CD14-positive monocyte (primary cell): ENCODE data around the gene SIX2. TPM values are rescaled to one million over a fixed set of nuclear protein-coding genes. Genes with fewer than 3 reads are reported as not detected.

Source experiments
- DNase-seq, 3 donors: peaks; one replicate each; pipeline ENCODE4 v3.0.0-alpha.2; 2011 to 2022
- H2AFZ ChIP-seq: 2 replicates; pipeline ENCODE4 v1.6.0; 2012; ENCODE audit warnings: mild to moderate bottlenecking, low read depth, low read length, inconsistent platforms; ENCODE audit not compliant: insufficient read depth, poor library complexity, severe bottlenecking
- H3K27ac ChIP-seq, 2 donors: 1 replicate in 1 of 2; 2 replicates in 1 of 2; pipeline ENCODE4 v1.5.1; 2012 to 2013; ENCODE audit warnings: low read length in 2 of 2, control low read depth in 1 of 2, inconsistent platforms in 1 of 2, low read depth in 1 of 2, mild to moderate bottlenecking in 1 of 2
- H3K27me3 ChIP-seq, 2 donors: one replicate each; pipeline versions ENCODE4 v1.6.0 to v1.6.1; 2011 to 2013; ENCODE audit warnings: low read length in 2 of 2; ENCODE audit not compliant: control insufficient read depth in 2 of 2, insufficient read depth in 2 of 2
- H3K36me3 ChIP-seq, 2 donors: replicated peaks in 1 of 2; 1 replicate in 1 of 2; 2 replicates in 1 of 2; pipeline versions ENCODE4 v1.5.1 to v1.6.1; 2012 to 2013; ENCODE audit warnings: low read length in 2 of 2, control low read depth in 1 of 2, inconsistent platforms in 1 of 2, mild to moderate bottlenecking in 1 of 2; ENCODE audit not compliant: insufficient read depth in 2 of 2, control insufficient read depth in 1 of 2
- H3K4me1 ChIP-seq, 2 donors: 1 replicate in 1 of 2; 2 replicates in 1 of 2; pipeline versions ENCODE4 v1.5.1 to v1.6.1; 2012 to 2013; ENCODE audit warnings: low read length in 2 of 2, control low read depth in 1 of 2, inconsistent platforms in 1 of 2, mild to moderate bottlenecking in 1 of 2, moderate library complexity in 1 of 2; ENCODE audit not compliant: insufficient read depth in 2 of 2, control insufficient read depth in 1 of 2
- H3K4me2 ChIP-seq: replicated peaks from 2 replicates; pipeline ENCODE3; 2012; ENCODE audit warnings: low read length, moderate library complexity, mild to moderate bottlenecking; ENCODE audit not compliant: poor library complexity, severe bottlenecking; ENCODE audit errors: extremely low read depth
- H3K4me3 ChIP-seq, 3 experiments: fragments of 200-600 bp in 1 of 3; sonication (generic) in 1 of 3; replicated peaks in 1 of 3; 1 replicate in 2 of 3; 2 replicates in 1 of 3; pipeline ENCODE4 v1.5.1; 2011 to 2013; ENCODE audit warnings: low read length in 3 of 3, mild to moderate bottlenecking in 3 of 3, control low read depth in 2 of 3, low read depth in 2 of 3, inconsistent platforms in 1 of 3, moderate library complexity in 1 of 3
- H3K79me2 ChIP-seq: 2 replicates; pipeline ENCODE4 v1.6.0; 2012; ENCODE audit warnings: mild to moderate bottlenecking, control low read depth, inconsistent platforms, low read length, moderate library complexity; ENCODE audit not compliant: insufficient read depth
- H3K9ac ChIP-seq: 2 replicates; pipeline ENCODE4 v1.6.0; 2017; ENCODE audit warnings: low read length, mild to moderate bottlenecking; ENCODE audit not compliant: insufficient read depth, poor library complexity, severe bottlenecking
- H3K9me3 ChIP-seq, 2 donors: replicated peaks in 1 of 2; 1 replicate in 1 of 2; 2 replicates in 1 of 2; pipeline versions ENCODE4 v1.5.1 to v1.6.1; 2012 to 2013; ENCODE audit warnings: low read length in 2 of 2, control low read depth in 1 of 2; ENCODE audit not compliant: control insufficient read depth in 1 of 2, insufficient read depth in 1 of 2
- H4K20me1 ChIP-seq: 2 replicates; pipeline ENCODE4 v1.6.0; 2012; ENCODE audit warnings: mild to moderate bottlenecking, low read length, control low read depth, moderate library complexity; ENCODE audit not compliant: insufficient read depth
- H3K27ac Mint-ChIP-seq, 7 donors: one replicate each; pipeline ENCODE4 v1.8.0; 2020; ENCODE audit warnings: mild to moderate bottlenecking in 7 of 7, mixed read lengths in 7 of 7, moderate library complexity in 6 of 7, inconsistent platforms in 2 of 7
- H3K27me3 Mint-ChIP-seq, 3 donors: one replicate each; pipeline ENCODE4 v1.8.0; 2021 to 2022; ENCODE audit warnings: low read depth in 3 of 3, mild to moderate bottlenecking in 3 of 3, mixed read lengths in 3 of 3, moderate library complexity in 3 of 3, inconsistent platforms in 1 of 3
- H3K36me3 Mint-ChIP-seq, 2 donors: one replicate each; pipeline ENCODE4 v1.8.0; 2020; ENCODE audit warnings: mixed read lengths in 2 of 2, inconsistent platforms in 1 of 2, mild to moderate bottlenecking in 1 of 2
- H3K4me1 Mint-ChIP-seq: one replicate; pipeline ENCODE4 v1.8.0; 2020; ENCODE audit warnings: mild to moderate bottlenecking, mixed read lengths
- H3K4me3 Mint-ChIP-seq, 2 donors: one replicate each; pipeline ENCODE4 v1.8.0; 2020; ENCODE audit warnings: mild to moderate bottlenecking in 2 of 2, mixed read lengths in 2 of 2, moderate library complexity in 1 of 2
- H3K9me3 Mint-ChIP-seq, 7 donors: one replicate each; pipeline ENCODE4 v1.8.0; 2020 to 2022; ENCODE audit warnings: mixed read lengths in 7 of 7, mild to moderate bottlenecking in 6 of 7, moderate library complexity in 6 of 7, inconsistent platforms in 2 of 7
- WGBS: methylation state at CpG from one replicate; pipeline ENCODE4 v1.1.5; 2013; ENCODE audit warnings: missing lambda C conversion rate; ENCODE audit not compliant: insufficient coverage; 5-methylcytosine and 5-hydroxymethylcytosine counted together
- intact Hi-C, 2 donors: fragments of 100-400 bp; cut with micrococcal nuclease; formaldehyde crosslinking; loops; one replicate each; pipeline versions ENCODE4 v1.15.0 to v1.15.1; 2023
- polyA plus RNA-seq, 3 donors: library from polyadenylated mRNA; depleted of rRNA in 1 of 3; unstranded in 2 of 3; stranded (reverse) in 1 of 3; fragments of 300-500 nt in 2 of 3; fragments of >200 nt in 1 of 3; fragmentation: Illumina TruSeq in 2 of 3; gene quantifications; 1 replicate in 2 of 3; 2 replicates in 1 of 3; pipeline ENCODE4 v1.2.3, GENCODE V29; 2012 to 2021
- TF ChIP-seq, protein P1 (sequence below): fragments of 200-600 bp; IDR thresholded peaks from one replicate; pipeline ENCODE4 v1.8.0; 2022; ENCODE audit warnings: antibody characterized with exemption, mild to moderate bottlenecking

Gene SIX2
- polyA plus RNA-seq, 3 donors: not detected

DNA sequence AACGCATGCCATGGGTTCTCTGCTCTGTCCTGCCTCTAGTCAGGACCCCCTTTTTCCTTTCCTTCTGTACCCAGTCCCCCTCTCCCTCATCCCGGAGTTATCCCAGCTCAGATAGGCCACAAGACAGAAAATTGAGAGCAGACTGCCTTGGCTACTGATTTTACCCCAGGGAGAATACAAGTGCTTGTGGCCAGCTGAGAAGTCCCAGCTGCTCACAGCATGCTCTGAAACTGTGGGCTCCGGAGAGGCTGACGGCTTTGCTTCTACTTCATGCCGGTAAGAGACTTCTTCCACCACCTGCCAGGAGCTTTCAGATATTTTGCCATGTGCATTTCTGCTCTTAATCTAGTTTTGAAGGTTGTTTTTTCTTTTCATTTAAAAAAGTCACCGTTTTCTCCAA is 20.0 kb upstream of the SIX2 start:
- H3K27me3 ChIP-seq: no peaks in the 10 kb centered on the region
- Mint-ChIP-seq H3K36me3 (no peaks in the 10 kb centered on the region), H3K27me3 (peaks cover 13 to 25% (median 25%) of the 10 kb centered on the region in 3 donors), H3K4me1 (peaks cover 3% of the 10 kb centered on the region), H3K27ac (no peak overlapping the region), H3K4me3 (no peak overlapping the region), H3K9me3 (peaks cover 0 to 7% (median 0%) of the 10 kb centered on the region in 7 donors)
- intact Hi-C loops: no loop called here
- H3K4me1 ChIP-seq: no peaks in the 10 kb centered on the region
- H3K4me2 ChIP-seq: no peak overlapping the region
- H3K27ac ChIP-seq: no peak overlapping the region
- no peak overlapping the region for H3K9ac ChIP-seq
- no peaks in the 10 kb centered on the region for H3K79me2 ChIP-seq
- H4K20me1 ChIP-seq: no peaks in the 10 kb centered on the region
- no peak overlapping the region for H3K4me3 ChIP-seq
- DNase-seq: no peak
- H3K9me3 ChIP-seq: no peaks in the 10 kb centered on the region
- no peak overlapping the region for H2AFZ ChIP-seq
- WGBS: 75% methylated on average over 1 of the region's 6 CpGs
- TF ChIP-seq, protein P1, sequence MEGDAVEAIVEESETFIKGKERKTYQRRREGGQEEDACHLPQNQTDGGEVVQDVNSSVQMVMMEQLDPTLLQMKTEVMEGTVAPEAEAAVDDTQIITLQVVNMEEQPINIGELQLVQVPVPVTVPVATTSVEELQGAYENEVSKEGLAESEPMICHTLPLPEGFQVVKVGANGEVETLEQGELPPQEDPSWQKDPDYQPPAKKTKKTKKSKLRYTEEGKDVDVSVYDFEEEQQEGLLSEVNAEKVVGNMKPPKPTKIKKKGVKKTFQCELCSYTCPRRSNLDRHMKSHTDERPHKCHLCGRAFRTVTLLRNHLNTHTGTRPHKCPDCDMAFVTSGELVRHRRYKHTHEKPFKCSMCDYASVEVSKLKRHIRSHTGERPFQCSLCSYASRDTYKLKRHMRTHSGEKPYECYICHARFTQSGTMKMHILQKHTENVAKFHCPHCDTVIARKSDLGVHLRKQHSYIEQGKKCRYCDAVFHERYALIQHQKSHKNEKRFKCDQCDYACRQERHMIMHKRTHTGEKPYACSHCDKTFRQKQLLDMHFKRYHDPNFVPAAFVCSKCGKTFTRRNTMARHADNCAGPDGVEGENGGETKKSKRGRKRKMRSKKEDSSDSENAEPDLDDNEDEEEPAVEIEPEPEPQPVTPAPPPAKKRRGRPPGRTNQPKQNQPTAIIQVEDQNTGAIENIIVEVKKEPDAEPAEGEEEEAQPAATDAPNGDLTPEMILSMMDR: no peak
- H3K36me3 ChIP-seq: no peaks in the 10 kb centered on the region

DNA sequence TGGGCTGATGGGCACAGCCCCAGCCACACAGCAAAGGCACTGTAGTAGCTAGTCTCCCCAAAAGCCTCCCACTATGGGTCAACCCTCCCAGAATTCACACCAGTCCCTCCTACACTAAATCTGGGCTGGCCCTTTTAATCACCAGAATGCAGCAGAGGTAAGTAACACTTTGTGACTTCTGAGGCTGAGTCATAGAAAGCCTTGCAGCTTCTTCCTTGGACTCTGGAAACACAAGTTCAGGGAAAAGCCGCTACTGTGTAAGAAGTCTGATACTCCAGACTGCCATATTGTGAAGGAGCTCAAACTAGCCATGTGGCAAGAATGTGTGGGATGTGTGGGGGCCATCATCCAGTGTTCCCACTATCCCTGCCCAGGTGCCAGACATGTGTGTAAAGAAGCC is 19.0 kb upstream of the SIX2 start:
- Mint-ChIP-seq H3K36me3 (no peaks in the 10 kb centered on the region), H3K27ac (no peak overlapping the region), H3K4me3 (no peak overlapping the region), H3K4me1 (peaks cover 3% of the 10 kb centered on the region), H3K27me3 (peaks cover 12 to 31% (median 24%) of the 10 kb centered on the region in 3 donors), H3K9me3 (peaks cover 0 to 7% (median 0%) of the 10 kb centered on the region in 7 donors)
- no peak for DNase-seq
- no peak overlapping the region for H3K4me3 ChIP-seq
- H3K36me3 ChIP-seq: no peaks in the 10 kb centered on the region
- H3K9ac ChIP-seq: no peak overlapping the region
- H3K79me2 ChIP-seq: no peaks in the 10 kb centered on the region
- H3K4me2 ChIP-seq: no peak overlapping the region
- 100% methylated on average over 1 of the region's 1 CpG for WGBS
- no peak overlapping the region for H3K27ac ChIP-seq
- intact Hi-C loops: no loop called here
- no peaks in the 10 kb centered on the region for H4K20me1 ChIP-seq
- H3K4me1 ChIP-seq: no peaks in the 10 kb centered on the region
- no peak overlapping the region for H2AFZ ChIP-seq
- TF ChIP-seq, protein P1: no peak
- H3K9me3 ChIP-seq: no peaks in the 10 kb centered on the region
- H3K27me3 ChIP-seq: no peaks in the 10 kb centered on the region
